Measurements from ENCODE around the gene TCP11.

Gene TCP11

DNA sequence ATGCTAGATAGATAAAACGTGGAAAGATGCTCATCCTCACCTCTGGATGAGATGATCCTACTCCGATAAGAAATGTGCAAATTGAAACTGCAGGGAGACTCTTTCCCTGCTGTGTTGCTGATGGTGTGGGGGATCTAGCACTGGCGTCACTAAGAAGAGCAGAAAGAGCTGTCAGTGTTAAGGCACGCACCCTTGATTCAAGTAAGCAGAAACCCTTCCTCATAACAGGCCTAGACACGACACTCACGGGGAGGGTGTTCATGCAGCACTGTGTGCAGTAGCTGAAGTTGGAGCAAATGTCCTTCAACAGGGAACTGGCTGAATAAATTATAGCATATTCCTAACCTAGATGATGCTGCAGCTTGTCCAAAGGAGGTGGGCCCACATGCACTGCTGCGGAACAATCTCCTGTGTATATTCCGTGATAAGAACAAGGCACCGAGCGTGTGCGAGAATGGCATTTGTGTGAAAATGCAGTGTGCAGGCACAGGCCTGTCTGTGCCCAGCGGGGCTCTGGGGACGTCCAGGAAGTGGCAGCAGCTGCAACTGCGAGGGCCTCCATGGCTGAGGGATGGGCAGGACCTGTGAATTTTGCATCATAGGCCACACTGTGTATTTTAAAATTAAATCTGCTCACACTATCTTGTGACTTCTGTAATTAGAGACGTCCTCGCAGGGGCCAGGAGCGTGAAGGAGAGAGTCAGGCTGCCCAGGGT is 64.0 kb downstream of the TCP11 start:
- H3K4me3 ChIP-seq (ENCODE audit: low read depth, low read length): no peak overlapping the region
- in situ Hi-C loops (cut with HindIII; ENCODE audit: low sequenced_read_pairs): no loop called here

DNA sequence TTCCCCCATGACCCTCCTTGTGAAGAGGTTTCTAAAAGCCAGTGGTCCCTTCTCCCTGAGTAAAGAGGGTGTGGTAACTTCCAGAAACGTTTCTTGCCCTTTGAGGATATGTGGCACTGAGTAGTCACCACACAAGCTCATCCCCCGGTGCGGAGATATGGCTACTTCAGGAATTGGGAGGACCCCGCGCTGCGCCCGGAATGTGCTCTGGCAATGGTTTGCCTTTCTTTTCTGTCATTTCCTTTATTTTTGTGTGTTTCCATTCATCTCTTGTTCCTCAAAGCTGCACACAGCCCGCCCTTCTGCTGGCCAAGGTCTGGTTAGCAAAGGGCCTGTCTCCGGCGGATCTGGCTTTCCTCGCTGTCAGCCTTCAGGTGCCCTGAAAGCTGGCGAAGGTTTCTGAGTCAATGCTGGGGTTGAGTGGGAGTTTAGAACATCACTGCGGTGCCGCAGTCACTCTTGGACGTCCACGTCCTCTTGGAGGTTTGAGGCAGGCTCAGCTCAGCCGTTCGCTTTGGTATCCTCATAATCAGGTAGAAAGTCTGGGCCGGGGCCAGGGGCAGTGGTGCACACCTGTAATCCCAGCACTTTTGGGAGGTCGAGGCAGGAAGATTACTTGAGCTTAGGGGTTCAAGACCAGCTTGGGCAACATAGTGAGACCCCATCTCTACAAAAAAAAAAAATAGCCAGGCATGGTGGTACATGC is 67.2 kb downstream of the TCP11 start:
- in situ Hi-C loops (cut with HindIII; ENCODE audit: low sequenced_read_pairs): no loop called here
- no peak overlapping the region for H3K4me3 ChIP-seq (ENCODE audit: low read depth, low read length)
- DNase-seq (ENCODE audit: low read depth, low spot score): no peak
- no peak for TF ChIP-seq CTCF (IDR thresholded peaks at IDR 0.05; ENCODE audit: low read depth, low read length)

More for the DNA sequence above, 64.0 kb downstream of the TCP11 start:
- no peak for DNase-seq (ENCODE audit: low read depth, low spot score)
- TF ChIP-seq CTCF (IDR thresholded peaks at IDR 0.05; ENCODE audit: low read depth, low read length): no peak

DNA sequence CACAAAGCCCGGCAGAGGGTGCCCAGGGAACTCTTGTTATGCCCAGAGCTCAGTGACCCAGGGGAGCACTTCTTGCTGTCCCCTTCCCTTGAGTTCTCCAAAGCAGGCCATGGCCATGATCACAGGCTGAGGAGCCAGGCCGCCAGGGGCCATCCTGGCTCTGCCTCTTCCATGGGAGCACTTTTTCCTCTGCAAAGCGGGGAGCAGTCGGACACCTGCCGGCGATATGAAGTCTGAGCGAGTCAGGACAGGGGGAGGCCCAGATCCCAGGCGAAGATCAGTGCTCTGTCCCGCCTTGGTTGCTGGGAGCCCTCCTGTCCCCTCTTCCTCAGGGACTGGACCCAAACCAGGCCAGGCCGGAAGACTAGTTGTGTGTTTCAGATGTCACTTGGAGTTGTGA is 67.9 kb downstream of the TCP11 start:
- in situ Hi-C loops (cut with HindIII; ENCODE audit: low sequenced_read_pairs): no loop called here
- H3K4me3 ChIP-seq (ENCODE audit: low read depth, low read length): no peak overlapping the region
- TF ChIP-seq CTCF (IDR thresholded peaks at IDR 0.05; ENCODE audit: low read depth, low read length): no peak
- DNase-seq (ENCODE audit: low read depth, low spot score): no peak

GRCh38 chr6:35072698-35073055 is 68.5 kb downstream of the TCP11 start:
- no peak for TF ChIP-seq CTCF (IDR thresholded peaks at IDR 0.05; ENCODE audit: low read depth, low read length)
- in situ Hi-C loops (cut with HindIII; ENCODE audit: low sequenced_read_pairs): no loop called here
- no peak for DNase-seq (ENCODE audit: low read depth, low spot score)
- no peak overlapping the region for H3K4me3 ChIP-seq (ENCODE audit: low read depth, low read length)

DNA sequence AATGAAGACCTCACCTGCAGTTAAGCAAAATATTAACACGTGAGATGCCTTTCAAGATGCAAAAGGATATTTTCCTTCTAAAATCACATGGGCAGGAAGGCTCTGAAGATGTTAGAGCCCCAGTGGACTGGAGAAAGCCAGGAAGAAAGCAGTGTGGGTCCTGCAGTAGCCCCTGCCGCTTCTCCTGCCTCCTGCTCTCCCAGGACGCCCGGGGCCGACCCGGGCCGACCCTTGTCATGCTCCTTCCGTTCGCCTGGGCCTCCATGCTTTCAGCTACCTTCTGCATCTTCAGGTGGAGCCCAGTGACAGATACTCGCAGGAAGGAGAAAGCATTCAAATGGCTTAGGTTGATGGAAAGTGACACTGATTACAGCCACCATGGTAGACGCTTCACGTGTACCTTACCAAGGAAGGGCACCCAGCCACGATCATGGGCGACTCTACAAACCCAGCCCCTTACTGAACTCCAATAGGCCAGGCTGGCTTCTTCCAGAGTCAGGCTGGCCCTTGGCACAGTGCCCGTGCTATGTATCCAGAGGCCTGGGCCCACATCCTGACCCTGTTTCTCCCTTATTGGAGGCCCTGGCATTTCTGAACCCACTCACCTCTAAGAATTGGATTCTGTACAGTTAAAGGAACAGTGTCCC is 69.0 kb downstream of the TCP11 start:
- no peak for DNase-seq (ENCODE audit: low read depth, low spot score)
- no peak overlapping the region for H3K4me3 ChIP-seq (ENCODE audit: low read depth, low read length)
- no peak for TF ChIP-seq CTCF (IDR thresholded peaks at IDR 0.05; ENCODE audit: low read depth, low read length)
- in situ Hi-C loops (cut with HindIII; ENCODE audit: low sequenced_read_pairs): no loop called here

DNA sequence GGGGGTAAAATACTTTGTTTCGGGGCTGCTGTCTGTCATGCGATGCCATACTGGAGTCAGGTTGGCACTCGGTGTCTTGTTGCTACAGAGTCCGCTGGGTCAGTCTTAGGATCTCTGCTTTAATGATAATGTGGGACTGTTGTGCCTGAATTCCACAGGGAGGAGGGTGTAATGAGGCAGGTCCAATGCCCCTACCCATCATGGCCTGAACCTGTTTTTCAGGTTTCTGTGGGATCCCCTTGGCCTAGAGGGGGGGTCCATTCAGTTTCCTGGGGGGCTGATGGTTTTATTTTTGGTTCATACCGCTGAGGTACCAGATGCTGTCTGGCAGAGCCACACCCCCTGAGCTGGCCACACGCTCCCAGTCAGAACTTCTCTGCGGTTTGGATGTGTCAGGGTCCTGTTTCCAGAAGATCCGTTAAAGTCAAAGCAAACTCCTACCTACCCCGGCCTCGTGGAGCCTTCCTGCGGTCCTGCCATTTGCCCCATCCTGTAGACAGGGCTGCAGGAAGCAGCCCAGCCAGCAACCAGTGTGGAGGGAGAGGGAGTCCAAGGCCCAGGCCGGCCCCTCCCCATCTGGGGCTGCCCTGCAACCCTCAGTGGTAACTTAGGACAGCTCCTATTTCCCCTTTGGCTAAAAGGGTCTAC is 69.7 kb downstream of the TCP11 start:
- DNase-seq (ENCODE audit: low read depth, low spot score): no peak
- in situ Hi-C loops (cut with HindIII; ENCODE audit: low sequenced_read_pairs): no loop called here
- no peak overlapping the region for H3K4me3 ChIP-seq (ENCODE audit: low read depth, low read length)
- TF ChIP-seq CTCF (IDR thresholded peaks at IDR 0.05; ENCODE audit: low read depth, low read length): no peak

Measured in astrocyte of the spinal cord (primary cell).